H9 (cell line): ENCODE measurements around the gene PEMT. TPM values are rescaled to one million over a fixed set of nuclear protein-coding genes. Genes with fewer than 3 reads are reported as not detected.

ENCODE experiments used
- DNase-seq: peaks from one replicate; pipeline ENCODE4 v3.0.0-alpha.2; 2017
- H2AFZ ChIP-seq: one replicate; pipeline ENCODE4 v1.6.1; 2013; ENCODE audit warnings: mild to moderate bottlenecking, low read length, control low read depth, moderate library complexity
- H2AK5ac ChIP-seq: 2 replicates; pipeline ENCODE4 v1.6.1; 2013; ENCODE audit warnings: low read length, control low read depth, mixed read lengths; ENCODE audit not compliant: insufficient read length
- H2BK120ac ChIP-seq: one replicate; pipeline ENCODE4 v1.6.1; 2013; ENCODE audit warnings: low read depth, mild to moderate bottlenecking, low read length, control low read depth, inconsistent platforms; ENCODE audit not compliant: poor library complexity, severe bottlenecking
- H2BK12ac ChIP-seq: 2 replicates; pipeline ENCODE4 v1.6.1; 2013; ENCODE audit warnings: low read length, control low read depth, mixed read lengths, low read depth; ENCODE audit not compliant: insufficient read length
- H2BK15ac ChIP-seq: 2 replicates; pipeline ENCODE4 v1.6.1; 2013; ENCODE audit warnings: low read depth, low read length, control low read depth
- H2BK20ac ChIP-seq: one replicate; pipeline ENCODE4 v1.6.1; 2013; ENCODE audit warnings: low read depth, mild to moderate bottlenecking, low read length, control low read depth, inconsistent platforms; ENCODE audit not compliant: poor library complexity, severe bottlenecking
- H2BK5ac ChIP-seq: 2 replicates; pipeline ENCODE4 v1.6.1; 2013; ENCODE audit warnings: low read length, control low read depth, mixed read lengths; ENCODE audit not compliant: insufficient read length
- H3K14ac ChIP-seq: 2 replicates; pipeline ENCODE4 v1.6.1; 2013; ENCODE audit warnings: low read length, control low read depth; ENCODE audit not compliant: insufficient read depth
- H3K18ac ChIP-seq: 2 replicates; pipeline ENCODE4 v1.6.1; 2013; ENCODE audit warnings: low read depth, mild to moderate bottlenecking, mixed read lengths, low read length, control low read depth; ENCODE audit not compliant: insufficient read length
- H3K23ac ChIP-seq: 2 replicates; pipeline ENCODE4 v1.6.1; 2013; ENCODE audit warnings: low read length, control low read depth, mixed read lengths, low read depth; ENCODE audit not compliant: insufficient read length
- H3K23me2 ChIP-seq: 2 replicates; pipeline ENCODE4 v1.6.1; 2013; ENCODE audit warnings: low read depth, mild to moderate bottlenecking, mixed read lengths, low read length, control low read depth; ENCODE audit not compliant: insufficient read length, poor library complexity, severe bottlenecking
- H3K27ac ChIP-seq: 2 replicates; pipeline ENCODE4 v1.5.1; 2013; ENCODE audit warnings: low read length, control low read depth, mixed read lengths, low read depth; ENCODE audit not compliant: insufficient read length
- H3K27me3 ChIP-seq: 2 replicates; pipeline ENCODE4 v1.6.1; 2013; ENCODE audit warnings: low read length, control low read depth, inconsistent platforms; ENCODE audit not compliant: insufficient read depth
- H3K4ac ChIP-seq: 2 replicates; pipeline ENCODE4 v1.6.1; 2013; ENCODE audit warnings: low read depth, mild to moderate bottlenecking, control low read depth, inconsistent platforms, low read length, moderate library complexity
- H3K4me1 ChIP-seq: 2 replicates; pipeline ENCODE4 v1.6.1; 2013; ENCODE audit warnings: low read length, control low read depth, inconsistent platforms; ENCODE audit not compliant: insufficient read depth
- H3K4me2 ChIP-seq: 2 replicates; pipeline ENCODE4 v1.6.1; 2013; ENCODE audit warnings: low read length, control low read depth, mixed read lengths; ENCODE audit not compliant: insufficient read length, insufficient read depth
- H3K56ac ChIP-seq: 2 replicates; pipeline ENCODE4 v1.6.1; 2013; ENCODE audit warnings: low read depth, mild to moderate bottlenecking, mixed read lengths, low read length, control low read depth; ENCODE audit not compliant: insufficient read length
- H3K79me1 ChIP-seq: 2 replicates; pipeline ENCODE4 v1.6.1; 2013; ENCODE audit warnings: low read depth, mild to moderate bottlenecking, moderate library complexity, low read length, control low read depth, inconsistent platforms; ENCODE audit not compliant: insufficient read depth, poor library complexity, severe bottlenecking
- H3K79me2 ChIP-seq: 2 replicates; pipeline ENCODE4 v1.6.1; 2013; ENCODE audit warnings: low read length, control low read depth, inconsistent platforms; ENCODE audit not compliant: insufficient read depth
- H3K9ac ChIP-seq: 2 replicates; pipeline ENCODE4 v1.6.1; 2013; ENCODE audit warnings: low read length, control low read depth, mixed read lengths; ENCODE audit not compliant: insufficient read length; ENCODE audit errors: extremely low read depth
- H3K9me3 ChIP-seq: one replicate; pipeline ENCODE4 v1.6.1; 2013; ENCODE audit warnings: low read depth, low read length, inconsistent platforms; ENCODE audit not compliant: control insufficient read depth
- H3T11ph ChIP-seq: one replicate; pipeline ENCODE4 v1.6.1; 2013; ENCODE audit warnings: mild to moderate bottlenecking, low read length, control low read depth, inconsistent platforms
- H4K20me1 ChIP-seq: one replicate; pipeline ENCODE4 v1.6.1; 2013; ENCODE audit not compliant: control insufficient read depth, insufficient read length, insufficient read depth
- H4K5ac ChIP-seq: 2 replicates; pipeline ENCODE4 v1.6.1; 2013; ENCODE audit warnings: low read depth, mild to moderate bottlenecking, mixed read lengths, low read length, control low read depth; ENCODE audit not compliant: insufficient read length
- H4K8ac ChIP-seq: replicated peaks from 2 replicates; pipeline ENCODE4 v1.6.1; 2013; ENCODE audit warnings: low read length, control low read depth, mixed read lengths, low read depth; ENCODE audit not compliant: insufficient read length
- H4K91ac ChIP-seq: 2 replicates; pipeline ENCODE4 v1.6.1; 2013; ENCODE audit warnings: low read depth, mild to moderate bottlenecking, moderate library complexity, mixed read lengths, low read length, control low read depth; ENCODE audit not compliant: insufficient read length
- H3K27ac Mint-ChIP-seq, 3 experiments: 2 replicates in 2 of 3; 3 replicates in 1 of 3; pipeline ENCODE4 v1.8.0; 2020 to 2021; ENCODE audit warnings: mixed read lengths in 3 of 3, mild to moderate bottlenecking in 1 of 3, moderate library complexity in 1 of 3
- H3K27me3 Mint-ChIP-seq: 2 replicates; pipeline ENCODE4 v1.8.0; 2021; ENCODE audit warnings: low read depth, mild to moderate bottlenecking, moderate library complexity, mixed read lengths
- H3K36me3 Mint-ChIP-seq, 3 experiments: 2 replicates in 2 of 3; 3 replicates in 1 of 3; pipeline ENCODE4 v1.8.0; 2020 to 2021; ENCODE audit warnings: low read depth in 3 of 3, mixed read lengths in 3 of 3; ENCODE audit not compliant: insufficient read depth in 1 of 3
- H3K4me1 Mint-ChIP-seq, 2 experiments: 2 replicates each; pipeline ENCODE4 v1.8.0; 2020; ENCODE audit warnings: mixed read lengths in 2 of 2
- H3K4me3 Mint-ChIP-seq, 2 experiments: 2 replicates in 1 of 2; 3 replicates in 1 of 2; pipeline ENCODE4 v1.8.0; 2020 to 2021; ENCODE audit warnings: mild to moderate bottlenecking in 2 of 2, mixed read lengths in 2 of 2, moderate library complexity in 1 of 2
- H3K9me3 Mint-ChIP-seq, 2 experiments: 2 replicates in 1 of 2; 3 replicates in 1 of 2; pipeline ENCODE4 v1.8.0; 2020; ENCODE audit warnings: mild to moderate bottlenecking in 2 of 2, mixed read lengths in 2 of 2, moderate library complexity in 1 of 2
- WGBS: extraction: QIAGEN DNeasy Blood & Tissue Kit; methylation state at CpG from one replicate; pipeline ENCODE4 v1.1.7; 2013; ENCODE audit warnings: missing lambda C conversion rate, low lambda C conversion rate, mixed read lengths; ENCODE audit not compliant: insufficient read length; ENCODE audit errors: extremely low coverage; 5-methylcytosine and 5-hydroxymethylcytosine counted together
- total RNA-seq: library from RNA; stranded (reverse); gene quantifications from 2 replicates; pipeline ENCODE4 v1.2.1, GENCODE V29; 2021
- TF ChIP-seq, protein P1 (sequence below): fragments of 200-600 bp; sonication (generic); conservative IDR thresholded peaks from 3 replicates; pipeline ENCODE4 v1.8.0; 2021; ENCODE audit warnings: antibody characterized with exemption, mild to moderate bottlenecking

Gene PEMT
- total RNA-seq, 1 experiment from 2014 or later = 63.2 TPM

DNA sequence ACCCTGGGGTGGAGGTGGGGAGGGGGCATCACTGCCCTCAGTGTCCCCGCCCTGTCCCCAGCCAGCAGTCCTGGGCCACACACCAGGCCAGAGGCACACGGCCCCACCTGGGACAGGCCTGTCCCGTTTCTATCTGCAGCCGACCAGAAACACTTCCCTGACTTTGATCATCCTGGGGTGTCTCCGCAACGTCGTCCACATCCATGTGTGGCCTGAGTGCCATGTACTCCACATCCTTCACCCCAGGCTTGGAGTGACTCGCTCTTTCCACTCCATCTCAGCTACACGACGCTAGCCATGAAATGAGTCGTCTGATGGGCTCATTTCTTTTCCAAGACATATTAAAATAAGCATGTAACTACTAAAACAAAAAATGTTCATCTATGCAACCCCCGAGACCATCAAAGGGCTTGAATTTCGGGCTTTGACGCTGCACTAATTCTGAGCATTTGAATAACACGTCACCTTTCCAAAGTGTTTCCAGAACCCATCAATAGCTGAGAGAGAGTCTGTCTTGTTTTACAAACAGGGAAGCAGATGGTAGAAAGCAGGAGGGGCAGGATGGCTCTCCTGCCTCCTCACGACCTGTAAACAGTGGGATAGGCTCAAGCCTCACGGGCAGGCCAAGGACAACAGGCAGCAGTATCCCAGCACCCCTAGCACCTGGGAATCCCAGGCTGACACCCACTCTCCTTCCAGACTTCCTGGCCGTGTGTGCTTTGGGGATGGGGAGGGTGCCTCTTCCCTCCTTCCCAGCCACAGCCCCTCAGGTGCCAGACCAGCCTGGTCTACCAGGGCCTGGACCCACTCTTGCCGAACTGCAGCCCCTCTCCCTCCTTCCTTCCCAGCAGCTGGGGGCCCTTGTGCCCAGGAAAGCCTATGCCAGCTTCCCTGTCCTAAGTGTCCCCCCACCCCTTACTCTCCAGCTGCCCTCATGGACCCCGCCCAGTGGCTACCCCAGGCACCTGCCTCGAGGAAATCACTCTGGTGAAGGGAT lies 75.3 kb downstream of the PEMT start:
- Histone ChIP-seq H3K79me1 (no peaks in the 10 kb centered on the region), H2AFZ (no peak overlapping the region), H2BK20ac (no peak overlapping the region), H3K9me3 (no peaks in the 10 kb centered on the region), H3K4me1 (peaks cover 4% of the 10 kb centered on the region; the same call in 1 of the 2 replicates), H2BK5ac (no peak overlapping the region), H3K56ac (no peak overlapping the region), H3K18ac (no peak overlapping the region), H2BK15ac (no peak overlapping the region), H4K20me1 (no peaks in the 10 kb centered on the region), H3K23me2 (no peaks in the 10 kb centered on the region), H3K4me2 (no peak overlapping the region), H2AK5ac (no peak overlapping the region), H3K79me2 (no peaks in the 10 kb centered on the region), H4K8ac (no peak overlapping the region), H3K27me3 (no peaks in the 10 kb centered on the region), H2BK12ac (no peak overlapping the region), H3K14ac (no peak overlapping the region), H2BK120ac (no peak overlapping the region), H3T11ph (no peak overlapping the region), H4K5ac (no peak overlapping the region), H3K9ac (no peak overlapping the region), H4K91ac (no peak overlapping the region), H3K27ac (no peak overlapping the region), H3K4ac (no peak overlapping the region), H3K23ac (no peak overlapping the region)
- DNase-seq = no peak
- TF ChIP-seq, protein P1, sequence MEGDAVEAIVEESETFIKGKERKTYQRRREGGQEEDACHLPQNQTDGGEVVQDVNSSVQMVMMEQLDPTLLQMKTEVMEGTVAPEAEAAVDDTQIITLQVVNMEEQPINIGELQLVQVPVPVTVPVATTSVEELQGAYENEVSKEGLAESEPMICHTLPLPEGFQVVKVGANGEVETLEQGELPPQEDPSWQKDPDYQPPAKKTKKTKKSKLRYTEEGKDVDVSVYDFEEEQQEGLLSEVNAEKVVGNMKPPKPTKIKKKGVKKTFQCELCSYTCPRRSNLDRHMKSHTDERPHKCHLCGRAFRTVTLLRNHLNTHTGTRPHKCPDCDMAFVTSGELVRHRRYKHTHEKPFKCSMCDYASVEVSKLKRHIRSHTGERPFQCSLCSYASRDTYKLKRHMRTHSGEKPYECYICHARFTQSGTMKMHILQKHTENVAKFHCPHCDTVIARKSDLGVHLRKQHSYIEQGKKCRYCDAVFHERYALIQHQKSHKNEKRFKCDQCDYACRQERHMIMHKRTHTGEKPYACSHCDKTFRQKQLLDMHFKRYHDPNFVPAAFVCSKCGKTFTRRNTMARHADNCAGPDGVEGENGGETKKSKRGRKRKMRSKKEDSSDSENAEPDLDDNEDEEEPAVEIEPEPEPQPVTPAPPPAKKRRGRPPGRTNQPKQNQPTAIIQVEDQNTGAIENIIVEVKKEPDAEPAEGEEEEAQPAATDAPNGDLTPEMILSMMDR = no peak
- WGBS = no CpG with 5 or more reads among the region's 21 CpGs
- Mint-ChIP-seq H3K36me3 (peaks cover 0 to 3% (median 0%) of the 10 kb centered on the region in 3 experiments; a peak in 2 of 7 replicates), H3K27ac (peak overlapping the region in 1 of 3 experiments; percentile 38; a peak in 1 of 7 replicates), H3K4me3 (no peak overlapping the region), H3K27me3 (no peaks in the 10 kb centered on the region), H3K9me3 (no peaks in the 10 kb centered on the region), H3K4me1 (peaks cover 24 to 26% of the 10 kb centered on the region in 2 experiments)
